ENCODE measurements around the gene LIPG.
A peak's percentile ranks its signal among the peaks of the same experiment; 100 is the strongest.
"Not testable (repeated sequence)": the region's sequence is repeated elsewhere in the genome, so short reads cannot be mapped to it uniquely, and the experiment has no call there.

The LIPG gene

GRCh38 chr18:49553003-49553402, 8.9 kb upstream of the LIPG start:
- TF ChIP-seq FOXP2 (optimal IDR thresholded peaks at IDR 0.05; ENCODE audit: control extremely low read depth, extremely low read length, insufficient read depth) (no peak), POLR2AphosphoS5 (IDR thresholded peaks at IDR 0.05; ENCODE audit: borderline replicate concordance, low read depth, low read length) (no peak), EZH2 (IDR thresholded peaks at IDR 0.05) (no peak)
- DNase-seq (ENCODE audit: low read depth, low spot score), result no peak
- Histone ChIP-seq H3K4me3 (no peak overlapping the region), H3K27ac (no peak overlapping the region), H3K9me3 (ENCODE audit: low read depth, low read length) (no peaks in the 10 kb centered on the region), H3K9ac (ENCODE audit: insufficient read length) (no peak overlapping the region), H3K36me3 (ENCODE audit: insufficient read depth, low read length) (no peaks in the 10 kb centered on the region)

- TF ChIP-seq EZH2 (IDR thresholded peaks at IDR 0.05) (no peak), FOXP2 (optimal IDR thresholded peaks at IDR 0.05; ENCODE audit: control extremely low read depth, extremely low read length, insufficient read depth) (no peak), POLR2AphosphoS5 (IDR thresholded peaks at IDR 0.05; ENCODE audit: borderline replicate concordance, low read depth, low read length) (no peak)
- Histone ChIP-seq H3K9me3 (ENCODE audit: low read depth, low read length) (no peaks in the 10 kb centered on the region), H3K27ac (no peak overlapping the region)
These were observed 6.2 kb upstream of the LIPG start for GRCh38 chr18:49555641-49556040.

GRCh38 chr18:49558356-49558755, 3.5 kb upstream of the LIPG start:
- H3K36me3 ChIP-seq (ENCODE audit: insufficient read depth, low read length), result no peaks in the 10 kb centered on the region
- H3K9ac ChIP-seq (ENCODE audit: insufficient read length), result no peak overlapping the region
- TF ChIP-seq FOXP2 (optimal IDR thresholded peaks at IDR 0.05; ENCODE audit: control extremely low read depth, extremely low read length, insufficient read depth), result no peak
- H3K4me3 ChIP-seq, result no peak overlapping the region
- no peak overlapping the region for H3K27ac ChIP-seq
- H3K9me3 ChIP-seq (ENCODE audit: low read depth, low read length), result no peaks in the 10 kb centered on the region
- no peak for DNase-seq (ENCODE audit: low read depth, low spot score)

More at GRCh38 chr18:49555641-49556040, 6.2 kb upstream of the LIPG start:
- H3K36me3 ChIP-seq (ENCODE audit: insufficient read depth, low read length), result no peaks in the 10 kb centered on the region
- H3K9ac ChIP-seq (ENCODE audit: insufficient read length), result no peak overlapping the region
- no peak for DNase-seq (ENCODE audit: low read depth, low spot score)
- H3K4me3 ChIP-seq, result no peak overlapping the region

- H3K27ac ChIP-seq; H3K36me3 ChIP-seq (ENCODE audit: insufficient read depth, low read length); H3K9ac ChIP-seq (ENCODE audit: insufficient read length); H3K9me3 ChIP-seq (ENCODE audit: low read depth, low read length); H3K4me3 ChIP-seq: not testable (repeated sequence)
- DNase-seq (ENCODE audit: low read depth, low spot score), result peak; percentile 2
These were observed 2.4 kb upstream of the LIPG start for GRCh38 chr18:49559326-49559931.

GRCh38 chr18:49560277-49560623, 1.6 kb upstream of the LIPG start:
- no peak overlapping the region for H3K9ac ChIP-seq (ENCODE audit: insufficient read length)
- no peak for DNase-seq (ENCODE audit: low read depth, low spot score)
- H3K4me3 ChIP-seq, result no peak overlapping the region
- H3K27ac ChIP-seq, result no peak overlapping the region
- no peaks in the 10 kb centered on the region for H3K9me3 ChIP-seq (ENCODE audit: low read depth, low read length)
- TF ChIP-seq FOXP2 (optimal IDR thresholded peaks at IDR 0.05; ENCODE audit: control extremely low read depth, extremely low read length, insufficient read depth) (no peak), POLR2AphosphoS5 (IDR thresholded peaks at IDR 0.05; ENCODE audit: borderline replicate concordance, low read depth, low read length) (no peak), EZH2 (IDR thresholded peaks at IDR 0.05) (no peak)
- no peaks in the 10 kb centered on the region for H3K36me3 ChIP-seq (ENCODE audit: insufficient read depth, low read length)

GRCh38 chr18:49560624-49561288, 1.1 kb upstream of the LIPG start:
- no peak for DNase-seq (ENCODE audit: low read depth, low spot score)
- Histone ChIP-seq H3K9me3 (ENCODE audit: low read depth, low read length) (no peaks in the 10 kb centered on the region), H3K9ac (ENCODE audit: insufficient read length) (no peak overlapping the region), H3K27ac (no peak overlapping the region), H3K36me3 (ENCODE audit: insufficient read depth, low read length) (no peaks in the 10 kb centered on the region), H3K4me3 (peak overlapping the region; percentile 62)
- TF ChIP-seq FOXP2 (optimal IDR thresholded peaks at IDR 0.05; ENCODE audit: control extremely low read depth, extremely low read length, insufficient read depth) (no peak), EZH2 (IDR thresholded peaks at IDR 0.05) (no peak), POLR2AphosphoS5 (IDR thresholded peaks at IDR 0.05; ENCODE audit: borderline replicate concordance, low read depth, low read length) (no peak)

- TF ChIP-seq EZH2 (IDR thresholded peaks at IDR 0.05), result no peak
- no peak for TF ChIP-seq POLR2AphosphoS5 (IDR thresholded peaks at IDR 0.05; ENCODE audit: borderline replicate concordance, low read depth, low read length)
- TF ChIP-seq FOXP2 (optimal IDR thresholded peaks at IDR 0.05; ENCODE audit: control extremely low read depth, extremely low read length, insufficient read depth), result no peak
- H3K27ac ChIP-seq, result no peak overlapping the region
- DNase-seq (ENCODE audit: low read depth, low spot score), result no peak
- H3K4me3 ChIP-seq, result no peak overlapping the region
- no peak overlapping the region for H3K9ac ChIP-seq (ENCODE audit: insufficient read length)
- no peaks in the 10 kb centered on the region for H3K9me3 ChIP-seq (ENCODE audit: low read depth, low read length)
- H3K36me3 ChIP-seq (ENCODE audit: insufficient read depth, low read length), result no peaks in the 10 kb centered on the region
These were observed 748 bp downstream of the LIPG start for GRCh38 chr18:49562481-49563129.

- no peak overlapping the region for H3K9ac ChIP-seq (ENCODE audit: insufficient read length)
- H3K4me3 ChIP-seq, result no peak overlapping the region
- no peaks in the 10 kb centered on the region for H3K36me3 ChIP-seq (ENCODE audit: insufficient read depth, low read length)
- TF ChIP-seq FOXP2 (optimal IDR thresholded peaks at IDR 0.05; ENCODE audit: control extremely low read depth, extremely low read length, insufficient read depth), result no peak
- no peak for TF ChIP-seq EZH2 (IDR thresholded peaks at IDR 0.05)
- no peak for TF ChIP-seq POLR2AphosphoS5 (IDR thresholded peaks at IDR 0.05; ENCODE audit: borderline replicate concordance, low read depth, low read length)
- no peaks in the 10 kb centered on the region for H3K9me3 ChIP-seq (ENCODE audit: low read depth, low read length)
- no peak overlapping the region for H3K27ac ChIP-seq
- no peak for DNase-seq (ENCODE audit: low read depth, low spot score)
These were observed 1.3 kb downstream of the LIPG start for GRCh38 chr18:49563130-49563540.
